GM12878 (cell line): ENCODE results near the gene EYS. TPM values are rescaled to one million over a fixed set of nuclear protein-coding genes. Genes with fewer than 3 reads are reported as not detected.

Experiments used
- ATAC-seq: fragments of 200-7000 bp; cut with Tn5 transposase; 3 replicates; pipeline ENCODE4 v1.9.1; 2020; ENCODE audit warnings: mild to moderate bottlenecking, moderate library complexity
- BruUV-seq: library from RNA; stranded (reverse); fragments of 400-500 nt; replicated peaks from 2 replicates; lab custom pipeline; 2021; lab: Mats Ljungman, UMichigan
- CTCF ChIA-PET: fragments of 300-600 bp; sonication (Branson Sonifier 250); formaldehyde crosslinking; extraction: SDS; loops from one replicate; lab custom pipeline; 2021; ENCODE audit warnings: inconsistent platforms; lab: Yijun Ruan, JAX
- POLR2A ChIA-PET: fragments of 350-600 bp; formaldehyde crosslinking; extraction: SDS; loops from one replicate; lab custom pipeline; 2021; ENCODE audit warnings: inconsistent platforms; lab: Charles Lee
- RAD21 ChIA-PET: fragments of 300-600 bp; sonication (Branson Sonifier 250); formaldehyde crosslinking; loops from one replicate; lab custom pipeline; 2023; ENCODE audit warnings: antibody characterized with exemption; ENCODE audit not compliant: unreplicated experiment; lab: Charles Lee
- SMC1A ChIA-PET: fragments of 300-600 bp; sonication (Branson Sonifier 250); formaldehyde crosslinking; loops from one replicate; lab custom pipeline; 2023; ENCODE audit not compliant: unreplicated experiment, uncharacterized antibody; lab: Charles Lee
- DNase-seq: peaks from one replicate; pipeline ENCODE4 v3.0.0-alpha.2; 2011; ENCODE audit warnings: low read depth, low spot score
- FAIRE-seq: peaks from 3 replicates; lab custom pipeline; 2011; peaks lifted over from hg19 to GRCh38; lab: Jason Lieb, UNC
- H2AFZ ChIP-seq: 2 replicates; pipeline ENCODE4 v1.6.0; 2011; ENCODE audit warnings: low read depth, low read length, control low read depth; ENCODE audit not compliant: control insufficient read depth
- H3K27ac ChIP-seq: 2 replicates; pipeline ENCODE4 v1.5.1; 2011; ENCODE audit warnings: control low read depth; ENCODE audit not compliant: control insufficient read depth, insufficient read depth
- H3K27me3 ChIP-seq, 2 experiments: replicated peaks in 1 of 2; 2 replicates each; pipeline versions ENCODE4 v1.6.0 to v1.6.1; 2011; ENCODE audit warnings: low read length in 1 of 2; ENCODE audit not compliant: control insufficient read depth in 2 of 2, insufficient read depth in 2 of 2
- H3K36me3 ChIP-seq, 2 experiments: 2 replicates each; pipeline ENCODE4 v1.5.1; 2011; ENCODE audit warnings: low read length in 1 of 2; ENCODE audit not compliant: control insufficient read depth in 2 of 2, insufficient read depth in 2 of 2
- H3K4me1 ChIP-seq: 2 replicates; pipeline ENCODE4 v1.6.1; 2011; ENCODE audit warnings: mild to moderate bottlenecking, low read length, moderate library complexity, mixed read lengths; ENCODE audit not compliant: control insufficient read depth, insufficient read depth
- H3K4me2 ChIP-seq: 2 replicates; pipeline ENCODE4 v1.6.0; 2011; ENCODE audit warnings: control low read depth; ENCODE audit not compliant: control insufficient read depth, insufficient read depth
- H3K4me3 ChIP-seq: fragments of 200-600 bp; sonication (generic); 2 replicates; pipeline ENCODE4 v1.5.1; 2016
- H3K79me2 ChIP-seq: 2 replicates; pipeline ENCODE4 v1.6.0; 2011; ENCODE audit warnings: low read length; ENCODE audit not compliant: control insufficient read depth, insufficient read depth
- H3K9ac ChIP-seq: 2 replicates; pipeline ENCODE4 v1.8.0; 2011; ENCODE audit warnings: low read length, control low read depth, mixed read lengths; ENCODE audit not compliant: control insufficient read depth, insufficient read depth
- H3K9me3 ChIP-seq: replicated peaks from 3 replicates; pipeline ENCODE4 v1.5.1; 2011; ENCODE audit warnings: mild to moderate bottlenecking, low read length; ENCODE audit not compliant: control insufficient read depth, insufficient read depth
- H4K20me1 ChIP-seq: 2 replicates; pipeline ENCODE4 v1.6.0; 2011; ENCODE audit not compliant: control insufficient read depth, insufficient read depth
- BACH1 ChIP-seq: fragments of 450-650 bp; IDR thresholded peaks from 2 replicates; pipeline ENCODE4 v1.6.1; 2017; ENCODE audit warnings: mild to moderate bottlenecking, borderline replicate concordance
- CHD2 ChIP-seq: IDR thresholded peaks from 2 replicates; pipeline ENCODE4 v1.6.1; 2011; ENCODE audit warnings: low read depth, low read length, improper control_type of control experiment, borderline replicate concordance
- CHD4 ChIP-seq: fragments of 200-600 bp; sonication (generic); IDR thresholded peaks from 2 replicates; pipeline ENCODE4 v1.6.1; 2016; ENCODE audit warnings: mild to moderate bottlenecking
- ETV6 ChIP-seq, 2 experiments: fragments of 450-650 bp in 1 of 2; IDR thresholded peaks in 1 of 2; conservative IDR thresholded peaks in 1 of 2; 2 replicates each; pipeline ENCODE4 v1.6.1; 2014; ENCODE audit warnings: antibody characterized with exemption in 1 of 2, borderline replicate concordance in 1 of 2, low read depth in 1 of 2, mild to moderate bottlenecking in 1 of 2, moderate library complexity in 1 of 2
- JUND ChIP-seq: IDR thresholded peaks from 2 replicates; pipeline ENCODE4 v1.6.1; 2012; ENCODE audit warnings: low read depth, mild to moderate bottlenecking, low read length, improper control_type of control experiment, moderate library complexity
- KLF5 ChIP-seq: fragments of 450-650 bp; IDR thresholded peaks from 2 replicates; pipeline ENCODE4 v1.6.1; 2014; ENCODE audit warnings: mild to moderate bottlenecking; ENCODE audit not compliant: partially characterized antibody
- LARP7 ChIP-seq: fragments of 450-650 bp; IDR thresholded peaks from 2 replicates; pipeline ENCODE4 v1.6.1; 2017; ENCODE audit warnings: mild to moderate bottlenecking
- MEF2A ChIP-seq: IDR thresholded peaks from 2 replicates; pipeline ENCODE4 v1.6.1; 2011; ENCODE audit warnings: low read depth, mild to moderate bottlenecking, low read length, moderate library complexity; ENCODE audit not compliant: insufficient read depth
- NR2C1 ChIP-seq: fragments of 450-650 bp; IDR thresholded peaks from 2 replicates; pipeline ENCODE4 v1.6.1; 2017; ENCODE audit warnings: antibody characterized with exemption, mild to moderate bottlenecking, moderate library complexity
- PKNOX1 ChIP-seq: fragments of 450-650 bp; IDR thresholded peaks from 2 replicates; pipeline ENCODE4 v1.6.1; 2016; ENCODE audit warnings: mild to moderate bottlenecking
- PML ChIP-seq: IDR thresholded peaks from 2 replicates; pipeline ENCODE4 v1.6.1; 2012; ENCODE audit warnings: low read length, inconsistent platforms
- RELA ChIP-seq: fragments of 450-650 bp; IDR thresholded peaks from 2 replicates; pipeline ENCODE4 v1.8.0; 2014; ENCODE audit warnings: borderline replicate concordance; ENCODE audit not compliant: partially characterized antibody
- SMC3 ChIP-seq: IDR thresholded peaks from 2 replicates; pipeline ENCODE4 v1.6.1; 2011; ENCODE audit warnings: low read length, improper control_type of control experiment, borderline replicate concordance
- SPI1 ChIP-seq: IDR thresholded peaks from 2 replicates; pipeline ENCODE4 v1.6.1; 2011; ENCODE audit warnings: low read depth, mild to moderate bottlenecking, low read length, moderate library complexity, borderline replicate concordance; ENCODE audit not compliant: insufficient read depth
- SRF ChIP-seq, 2 experiments: IDR thresholded peaks; 2 replicates each; pipeline ENCODE4 v1.6.1; 2011; ENCODE audit warnings: low read depth in 2 of 2, low read length in 2 of 2, mild to moderate bottlenecking in 1 of 2, moderate library complexity in 1 of 2
- SUPT20H ChIP-seq: IDR thresholded peaks from 2 replicates; pipeline ENCODE4 v1.6.1; 2011; ENCODE audit warnings: low read depth, mild to moderate bottlenecking, low read length, moderate library complexity, borderline replicate concordance; ENCODE audit not compliant: control insufficient read depth
- ZSCAN29 ChIP-seq: fragments of 450-650 bp; IDR thresholded peaks from 2 replicates; pipeline ENCODE4 v1.6.1; 2017; ENCODE audit warnings: mild to moderate bottlenecking, moderate library complexity
- WGBS: methylation state at CpG from one replicate; pipeline ENCODE4 v1.1.6; 2016; ENCODE audit warnings: low lambda C conversion rate; ENCODE audit not compliant: insufficient replicate concordance, insufficient coverage; ENCODE audit errors: missing lambda C conversion rate; 5-methylcytosine and 5-hydroxymethylcytosine counted together
- in situ Hi-C: fragments of 300-500 bp; cut with MboI; formaldehyde crosslinking; loops from 9 replicates; pipeline ENCODE4 v1.14.3; 2018; ENCODE audit warnings: mixed read lengths
- intact Hi-C: fragments of 100-400 bp; cut with micrococcal nuclease; formaldehyde crosslinking; loops from one replicate; pipeline ENCODE4 v1.14.2; 2022; ENCODE audit not compliant: unreplicated experiment
- polyA plus RNA-seq, 11 experiments: library from polyadenylated mRNA; depleted of rRNA in 4 of 11; unstranded in 6 of 11; stranded (reverse) in 5 of 11; fragments of >200 nt; fragmentation: Nextera tagmentation in 4 of 11; fragmentation: Illumina TruSeq in 1 of 11; extraction: Ambion mirVana in 4 of 11; extraction: Trizol in 1 of 11; gene quantifications; 1 replicate in 1 of 11; 2 replicates in 10 of 11; pipeline versions ENCODE4 v1.2.1 to v1.2.3, GENCODE V29; 2011 to 2016; ENCODE audit warnings: inconsistent platforms in 2 of 11, missing spikeins in 2 of 11, low read depth in 1 of 11
- total RNA-seq, 4 experiments: library from RNA; depleted of rRNA in 3 of 4; stranded (reverse); fragments of >200 nt in 3 of 4; fragmentation: Illumina TruSeq in 1 of 4; extraction: Trizol in 1 of 4; gene quantifications; 2 replicates each; pipeline versions ENCODE4 v1.2.1 to v1.2.3, GENCODE V29; 2013 to 2021
- TF ChIP-seq, protein P1 (sequence below): fragments of 450-650 bp; IDR thresholded peaks from 2 replicates; pipeline ENCODE4 v1.6.1; 2017; ENCODE audit warnings: low read depth, mild to moderate bottlenecking, moderate library complexity
- TF ChIP-seq, protein P2 (sequence below): IDR thresholded peaks from 2 replicates; pipeline ENCODE4 v1.6.1; 2011; ENCODE audit warnings: low read depth, mild to moderate bottlenecking, low read length, moderate library complexity, borderline replicate concordance; ENCODE audit errors: extremely low read depth
- TF ChIP-seq, protein P3 (sequence below): fragments of 450-650 bp; IDR thresholded peaks from 2 replicates; pipeline ENCODE4 v1.6.1; 2017; ENCODE audit warnings: borderline replicate concordance

The EYS gene
- total and polyA plus RNA-seq, 10 of the 15 experiments (the other 5 are each of a cell fraction or from before 2014, with no cell fraction given) = under 0.01 to 0.14 (median 0.02) TPM; not detected in 1

- FAIRE-seq (no peak), ATAC-seq (no peak), DNase-seq (no peak)
- Histone ChIP-seq H2AFZ (no peak overlapping the region), H3K9ac (no peak overlapping the region), H3K27me3 (no peaks in the 10 kb centered on the region), H3K27ac (no peak overlapping the region), H3K36me3 (no peaks in the 10 kb centered on the region), H3K79me2 (no peaks in the 10 kb centered on the region), H3K4me3 (no peak overlapping the region), H3K9me3 (no peaks in the 10 kb centered on the region), H4K20me1 (no peaks in the 10 kb centered on the region), H3K4me1 (no peaks in the 10 kb centered on the region), H3K4me2 (no peak overlapping the region)
- intact Hi-C loops (loop anchor here (5.0 kb wide), 1 partner anchor 82 kb away; no protein-coding TSS in a partner anchor), in situ Hi-C loops (no loop called here)
- ChIA-PET POLR2A (no interaction called here), CTCF (no interaction called here), RAD21 (no interaction called here), SMC1A (interaction anchor here (1.0 kb wide), 1 partner anchor 10 kb away, joined by 3 read pairs; no protein-coding TSS in a partner anchor)
- WGBS = 18% methylated on average over 5 of the region's 5 CpGs
- TF ChIP-seq SUPT20H = no peak
- TF ChIP-seq, protein P1, sequence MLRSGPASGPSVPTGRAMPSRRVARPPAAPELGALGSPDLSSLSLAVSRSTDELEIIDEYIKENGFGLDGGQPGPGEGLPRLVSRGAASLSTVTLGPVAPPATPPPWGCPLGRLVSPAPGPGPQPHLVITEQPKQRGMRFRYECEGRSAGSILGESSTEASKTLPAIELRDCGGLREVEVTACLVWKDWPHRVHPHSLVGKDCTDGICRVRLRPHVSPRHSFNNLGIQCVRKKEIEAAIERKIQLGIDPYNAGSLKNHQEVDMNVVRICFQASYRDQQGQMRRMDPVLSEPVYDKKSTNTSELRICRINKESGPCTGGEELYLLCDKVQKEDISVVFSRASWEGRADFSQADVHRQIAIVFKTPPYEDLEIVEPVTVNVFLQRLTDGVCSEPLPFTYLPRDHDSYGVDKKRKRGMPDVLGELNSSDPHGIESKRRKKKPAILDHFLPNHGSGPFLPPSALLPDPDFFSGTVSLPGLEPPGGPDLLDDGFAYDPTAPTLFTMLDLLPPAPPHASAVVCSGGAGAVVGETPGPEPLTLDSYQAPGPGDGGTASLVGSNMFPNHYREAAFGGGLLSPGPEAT = no peak
- TF ChIP-seq, protein P2, sequence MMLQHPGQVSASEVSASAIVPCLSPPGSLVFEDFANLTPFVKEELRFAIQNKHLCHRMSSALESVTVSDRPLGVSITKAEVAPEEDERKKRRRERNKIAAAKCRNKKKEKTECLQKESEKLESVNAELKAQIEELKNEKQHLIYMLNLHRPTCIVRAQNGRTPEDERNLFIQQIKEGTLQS = no peak
- TF ChIP-seq KLF5 = no peak
- no peak for TF ChIP-seq CHD2
- TF ChIP-seq PML = no peak
- no peak for TF ChIP-seq SPI1
- no peak for TF ChIP-seq SRF (IDR thresholded peaks at IDR 0.05; ENCODE audit: low read depth in 2 of 2, low read length in 2 of 2)
- TF ChIP-seq PKNOX1 = no peak
- TF ChIP-seq SMC3 = no peak
- TF ChIP-seq NR2C1 = no peak
- no peak for TF ChIP-seq ETV6 (conservative IDR thresholded peaks at IDR 0.05 in 1 of 2, IDR thresholded peaks at IDR 0.05 in 1 of 2; ENCODE audit: borderline replicate concordance in 1 of 2, low read depth in 1 of 2)
- TF ChIP-seq BACH1 = no peak
- TF ChIP-seq JUND = no peak
- TF ChIP-seq, protein P3, sequence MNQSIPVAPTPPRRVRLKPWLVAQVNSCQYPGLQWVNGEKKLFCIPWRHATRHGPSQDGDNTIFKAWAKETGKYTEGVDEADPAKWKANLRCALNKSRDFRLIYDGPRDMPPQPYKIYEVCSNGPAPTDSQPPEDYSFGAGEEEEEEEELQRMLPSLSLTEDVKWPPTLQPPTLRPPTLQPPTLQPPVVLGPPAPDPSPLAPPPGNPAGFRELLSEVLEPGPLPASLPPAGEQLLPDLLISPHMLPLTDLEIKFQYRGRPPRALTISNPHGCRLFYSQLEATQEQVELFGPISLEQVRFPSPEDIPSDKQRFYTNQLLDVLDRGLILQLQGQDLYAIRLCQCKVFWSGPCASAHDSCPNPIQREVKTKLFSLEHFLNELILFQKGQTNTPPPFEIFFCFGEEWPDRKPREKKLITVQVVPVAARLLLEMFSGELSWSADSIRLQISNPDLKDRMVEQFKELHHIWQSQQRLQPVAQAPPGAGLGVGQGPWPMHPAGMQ = no peak
- no peak for TF ChIP-seq RELA
- no peak for TF ChIP-seq ZSCAN29
- no peak for TF ChIP-seq LARP7
- TF ChIP-seq CHD4 = no peak
- no peak for TF ChIP-seq MEF2A
- BruUV-seq = no TSS peak
Measured at GRCh38 chr6:64123761-64124633, 1583.0 kb downstream of the EYS start.
